Measurements from ENCODE around the gene ARHGAP15.

Gene ARHGAP15

GRCh38 chr2:143730953-143731260 lies 601.7 kb downstream of the ARHGAP15 start:
- TF ChIP-seq CTCF (IDR thresholded peaks at IDR 0.05; ENCODE audit: low read depth, low read length, poor library complexity, severe bottlenecking) (no peak), EZH2phosphoT487 (IDR thresholded peaks at IDR 0.05; ENCODE audit: borderline replicate concordance, low read length) (no peak)
- Histone ChIP-seq H3K27ac (ENCODE audit: low read depth, low read length) (no peak overlapping the region), H3K36me3 (ENCODE audit: control insufficient read depth, low read length) (no peaks in the 10 kb centered on the region), H3K9me3 (ENCODE audit: control insufficient read depth, insufficient read depth, low read length) (no peaks in the 10 kb centered on the region), H3K4me1 (ENCODE audit: control insufficient read depth, low read length) (0 out of 2 replicates have a peak, but pooled peaks cover 8% of the 10 kb centered on the region), H3K4me2 (ENCODE audit: low read length) (no peak overlapping the region), H3K27me3 (ENCODE audit: control insufficient read depth, low read length) (no peaks in the 10 kb centered on the region), H3K79me2 (ENCODE audit: control insufficient read depth, low read length) (no peaks in the 10 kb centered on the region), H4K20me1 (ENCODE audit: control insufficient read depth, insufficient read depth, low read depth, low read length) (no peaks in the 10 kb centered on the region), H3F3A (ENCODE audit: control insufficient read depth, insufficient read depth) (no peaks in the 10 kb centered on the region), H3K4me3 (ENCODE audit: low read length) (no peak overlapping the region), H3K9me2 (replicated peaks; ENCODE audit: control insufficient read depth, low read length) (no peaks in the 10 kb centered on the region)

- Histone ChIP-seq H3K27ac (ENCODE audit: low read depth, low read length) (no peak overlapping the region), H3K9me2 (replicated peaks; ENCODE audit: control insufficient read depth, low read length) (no peaks in the 10 kb centered on the region), H3K27me3 (ENCODE audit: control insufficient read depth, low read length) (no peaks in the 10 kb centered on the region), H3K9me3 (ENCODE audit: control insufficient read depth, insufficient read depth, low read length) (no peaks in the 10 kb centered on the region), H3K4me1 (ENCODE audit: control insufficient read depth, low read length) (0 out of 2 replicates have a peak, but pooled peaks cover 8% of the 10 kb centered on the region), H3K4me2 (ENCODE audit: low read length) (no peak overlapping the region), H3F3A (ENCODE audit: control insufficient read depth, insufficient read depth) (no peaks in the 10 kb centered on the region), H3K36me3 (ENCODE audit: control insufficient read depth, low read length) (no peaks in the 10 kb centered on the region), H3K79me2 (ENCODE audit: control insufficient read depth, low read length) (no peaks in the 10 kb centered on the region), H4K20me1 (ENCODE audit: control insufficient read depth, insufficient read depth, low read depth, low read length) (no peaks in the 10 kb centered on the region), H3K4me3 (ENCODE audit: low read length) (no peak overlapping the region)
- TF ChIP-seq EZH2phosphoT487 (IDR thresholded peaks at IDR 0.05; ENCODE audit: borderline replicate concordance, low read length): no peak
- no peak for TF ChIP-seq CTCF (IDR thresholded peaks at IDR 0.05; ENCODE audit: low read depth, low read length, poor library complexity, severe bottlenecking)
Observed at GRCh38 chr2:143732076-143732475, 602.9 kb downstream of the ARHGAP15 start.

- Histone ChIP-seq H3K79me2 (ENCODE audit: control insufficient read depth, low read length) (no peaks in the 10 kb centered on the region), H3K4me1 (ENCODE audit: control insufficient read depth, low read length) (0 out of 2 replicates have a peak, but pooled peaks cover 8% of the 10 kb centered on the region), H4K20me1 (ENCODE audit: control insufficient read depth, insufficient read depth, low read depth, low read length) (no peaks in the 10 kb centered on the region), H3K27me3 (ENCODE audit: control insufficient read depth, low read length) (no peaks in the 10 kb centered on the region), H3K9me3 (ENCODE audit: control insufficient read depth, insufficient read depth, low read length) (no peaks in the 10 kb centered on the region), H3K27ac (ENCODE audit: low read depth, low read length) (no peak overlapping the region), H3K36me3 (ENCODE audit: control insufficient read depth, low read length) (no peaks in the 10 kb centered on the region), H3K4me3 (ENCODE audit: low read length) (no peak overlapping the region), H3K4me2 (ENCODE audit: low read length) (no peak overlapping the region), H3F3A (ENCODE audit: control insufficient read depth, insufficient read depth) (no peaks in the 10 kb centered on the region), H3K9me2 (replicated peaks; ENCODE audit: control insufficient read depth, low read length) (no peaks in the 10 kb centered on the region)
- TF ChIP-seq CTCF (IDR thresholded peaks at IDR 0.05; ENCODE audit: low read depth, low read length, poor library complexity, severe bottlenecking) (no peak), EZH2phosphoT487 (IDR thresholded peaks at IDR 0.05; ENCODE audit: borderline replicate concordance, low read length) (no peak)
Observed at GRCh38 chr2:143732871-143733270, 603.7 kb downstream of the ARHGAP15 start.

DNA sequence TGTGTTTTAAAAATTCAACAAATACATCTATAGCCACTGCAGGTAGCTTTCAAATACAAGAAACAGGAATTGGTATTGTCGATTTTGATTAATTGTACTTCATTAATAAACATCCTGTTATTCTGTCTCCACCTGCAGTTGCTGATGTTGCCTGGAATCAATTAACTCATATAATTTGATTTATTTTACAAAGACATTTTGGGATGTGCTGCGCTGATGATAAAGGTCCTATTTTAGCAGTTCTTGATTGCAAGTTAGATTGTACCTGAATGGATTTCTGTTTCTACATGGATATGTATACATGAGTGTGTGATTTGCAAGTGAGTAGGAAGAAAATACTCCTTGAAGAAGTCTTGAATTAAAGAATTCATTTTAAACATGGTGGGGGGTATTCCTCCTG lies 605.3 kb downstream of the ARHGAP15 start:
- TF ChIP-seq EZH2phosphoT487 (IDR thresholded peaks at IDR 0.05; ENCODE audit: borderline replicate concordance, low read length): no peak
- no peak for TF ChIP-seq CTCF (IDR thresholded peaks at IDR 0.05; ENCODE audit: low read depth, low read length, poor library complexity, severe bottlenecking)
- Histone ChIP-seq H3F3A (ENCODE audit: control insufficient read depth, insufficient read depth) (no peaks in the 10 kb centered on the region), H3K27me3 (ENCODE audit: control insufficient read depth, low read length) (no peaks in the 10 kb centered on the region), H3K4me2 (ENCODE audit: low read length) (no peak overlapping the region), H4K20me1 (ENCODE audit: control insufficient read depth, insufficient read depth, low read depth, low read length) (no peaks in the 10 kb centered on the region), H3K79me2 (ENCODE audit: control insufficient read depth, low read length) (no peaks in the 10 kb centered on the region), H3K36me3 (ENCODE audit: control insufficient read depth, low read length) (no peaks in the 10 kb centered on the region), H3K4me1 (ENCODE audit: control insufficient read depth, low read length) (0 out of 2 replicates have a peak, but pooled peaks cover 8% of the 10 kb centered on the region), H3K9me2 (replicated peaks; ENCODE audit: control insufficient read depth, low read length) (no peaks in the 10 kb centered on the region), H3K9me3 (ENCODE audit: control insufficient read depth, insufficient read depth, low read length) (no peaks in the 10 kb centered on the region), H3K27ac (ENCODE audit: low read depth, low read length) (no peak overlapping the region), H3K4me3 (ENCODE audit: low read length) (no peak overlapping the region)
